Suprapubic skin (tissue), 3 donors: ENCODE measurements around the gene ABHD3.

ENCODE experiments used
- CTCF ChIP-seq, 2 donors: fragments of 200-600 bp in 1 of 2; fragments of 450-650 bp in 1 of 2; sonication (generic) in 1 of 2; IDR thresholded peaks; one replicate each; pipeline ENCODE4 v1.5.1; 2016 to 2019; ENCODE audit warnings: antibody characterized with exemption in 2 of 2, mild to moderate bottlenecking in 1 of 2, moderate library complexity in 1 of 2
- EP300 ChIP-seq: sonication (generic); formaldehyde crosslinking; IDR thresholded peaks from one replicate; pipeline ENCODE4 v1.6.1; 2017; ENCODE audit warnings: antibody characterized with exemption

GRCh38 chr18:21733011-21733410, 28.4 kb upstream of the ABHD3 start:
- TF ChIP-seq CTCF (IDR thresholded peaks at IDR 0.05) (no peak), EP300 (no peak)
